ENCODE results near the gene PTGER4. TPM values are rescaled to one million over a fixed set of nuclear protein-coding genes. Genes with fewer than 3 reads are reported as not detected.
"Not testable (repeated sequence)": the region's sequence is repeated elsewhere in the genome, so short reads cannot be mapped to it uniquely, and the experiment has no call there.

The PTGER4 gene
- total RNA-seq, 1 donor from 2014 or later: 14.0 TPM

GRCh38 chr5:40689438-40689837, 9.7 kb downstream of the PTGER4 start:
- peak; percentile 35 for DNase-seq

DNA sequence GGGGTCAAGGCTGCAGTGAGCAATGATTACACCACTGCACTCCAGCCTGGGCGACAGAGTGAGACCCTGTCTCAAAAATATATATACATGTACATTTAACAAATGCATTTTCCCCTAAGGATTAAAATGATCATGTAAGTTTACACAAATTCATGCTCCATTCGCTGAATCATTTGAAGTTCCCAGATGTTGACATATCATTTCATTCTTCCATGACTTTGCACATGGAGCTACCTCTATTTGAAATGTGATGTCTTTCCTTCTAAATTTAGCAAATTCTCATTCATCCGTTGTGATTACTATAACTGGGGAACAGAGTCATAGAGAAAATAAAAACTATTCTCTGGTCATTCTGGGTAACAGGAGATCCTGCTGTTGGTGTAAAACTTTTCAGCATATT, 10.6 kb downstream of the PTGER4 start:
- no peak for DNase-seq

DNA sequence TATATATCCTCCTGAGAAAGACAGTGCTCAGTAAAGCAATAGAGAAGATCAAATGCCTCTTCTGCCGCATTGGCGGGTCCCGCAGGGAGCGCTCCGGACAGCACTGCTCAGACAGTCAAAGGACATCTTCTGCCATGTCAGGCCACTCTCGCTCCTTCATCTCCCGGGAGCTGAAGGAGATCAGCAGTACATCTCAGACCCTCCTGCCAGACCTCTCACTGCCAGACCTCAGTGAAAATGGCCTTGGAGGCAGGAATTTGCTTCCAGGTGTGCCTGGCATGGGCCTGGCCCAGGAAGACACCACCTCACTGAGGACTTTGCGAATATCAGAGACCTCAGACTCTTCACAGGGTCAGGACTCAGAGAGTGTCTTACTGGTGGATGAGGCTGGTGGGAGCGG, 12.2 kb downstream of the PTGER4 start:
- no peak for DNase-seq

- DNase-seq: no peak
Observed at GRCh38 chr5:40694433-40694832, 14.7 kb downstream of the PTGER4 start.

DNA sequence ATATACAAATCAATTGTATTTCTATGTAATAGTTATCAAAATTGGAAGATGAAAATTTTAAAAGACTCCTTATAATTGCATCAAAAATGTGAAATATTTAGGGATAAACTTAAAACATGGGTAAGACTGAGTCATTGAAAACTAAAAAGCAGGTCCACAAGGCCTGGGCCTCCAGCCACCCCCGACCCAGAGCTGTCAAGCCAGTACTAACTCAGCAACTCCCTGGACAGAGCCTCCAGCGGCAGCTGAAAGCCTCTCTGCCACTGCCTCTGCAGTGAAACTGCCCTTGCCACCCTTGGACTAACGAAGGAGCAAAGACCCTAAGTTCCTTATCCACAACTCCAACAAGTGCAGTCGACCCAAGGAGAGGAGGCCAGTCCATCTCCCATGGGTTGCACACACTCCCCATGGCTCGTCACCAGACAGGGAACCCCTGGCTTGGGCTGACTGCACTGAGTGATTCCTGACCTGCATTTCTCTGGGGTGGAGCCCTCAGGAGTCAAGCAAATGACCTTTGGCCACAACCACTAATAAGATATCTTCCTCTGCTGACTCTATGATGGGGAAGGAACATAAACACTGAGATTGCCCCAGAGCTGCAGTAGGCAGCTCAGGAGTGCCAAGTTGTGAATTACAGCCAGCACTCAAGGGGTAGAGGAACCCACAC, 20.5 kb downstream of the PTGER4 start:
- DNase-seq: no peak

- not testable (repeated sequence) for DNase-seq
Observed at GRCh38 chr5:40702027-40702426, 22.3 kb downstream of the PTGER4 start.

DNA sequence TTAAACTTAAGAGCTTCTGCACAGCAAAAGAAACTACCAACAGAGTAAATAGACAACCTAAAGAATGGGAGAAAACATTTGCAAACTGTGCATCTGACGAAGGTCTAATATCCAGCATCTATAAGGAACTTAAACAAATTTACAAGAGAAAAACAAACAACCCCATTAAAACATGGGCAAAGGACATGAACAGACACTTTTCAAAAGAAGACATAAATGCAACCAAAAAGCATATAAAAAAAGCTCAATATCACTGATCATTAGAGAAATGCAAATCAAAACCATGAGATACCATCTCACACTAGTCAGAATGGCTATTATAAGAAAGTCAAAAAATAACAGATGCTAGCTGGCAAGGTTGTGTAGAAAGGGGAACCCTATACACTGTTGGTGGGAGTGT, 25.8 kb downstream of the PTGER4 start:
- DNase-seq: not testable (repeated sequence)

DNA sequence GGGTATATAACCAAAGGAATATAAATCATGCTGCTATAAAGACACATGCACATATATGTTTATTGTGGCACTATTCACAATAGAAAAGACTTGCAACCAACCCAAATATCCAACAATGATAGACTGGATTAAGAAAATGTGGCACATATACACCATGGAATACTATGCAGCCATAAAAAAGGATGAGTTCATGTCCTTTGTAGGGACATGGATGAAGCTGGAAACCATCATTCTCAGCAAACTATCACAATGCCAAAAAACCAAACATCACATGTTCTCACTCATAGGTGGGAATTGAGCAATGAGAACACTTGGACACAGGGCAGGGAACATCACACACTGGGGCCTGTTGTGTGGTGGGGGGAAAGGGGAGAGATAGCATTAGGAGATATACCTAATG, 30.9 kb downstream of the PTGER4 start:
- DNase-seq: not testable (repeated sequence)

- DNase-seq: no peak
Observed at GRCh38 chr5:40714001-40714400, 34.3 kb downstream of the PTGER4 start.

DNA sequence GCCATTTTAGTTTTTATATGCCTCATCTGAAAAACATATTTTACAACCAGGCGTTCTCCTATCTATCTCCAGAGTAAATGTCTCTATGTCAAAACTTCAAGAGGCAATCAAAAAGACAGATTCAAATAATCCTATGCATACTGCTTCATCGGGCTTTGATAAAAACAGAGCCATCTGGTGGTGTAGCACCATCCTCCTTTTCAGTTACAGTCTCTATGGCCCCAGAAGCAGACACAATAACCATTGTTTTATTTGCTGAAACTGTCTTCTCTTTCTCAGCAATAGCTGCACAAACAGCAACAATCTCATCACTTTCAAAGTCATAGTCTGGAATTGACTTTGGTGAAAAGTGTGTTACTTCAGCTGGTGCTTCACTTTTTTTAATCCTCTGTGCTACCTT, 36.3 kb downstream of the PTGER4 start:
- DNase-seq: no peak

DNA sequence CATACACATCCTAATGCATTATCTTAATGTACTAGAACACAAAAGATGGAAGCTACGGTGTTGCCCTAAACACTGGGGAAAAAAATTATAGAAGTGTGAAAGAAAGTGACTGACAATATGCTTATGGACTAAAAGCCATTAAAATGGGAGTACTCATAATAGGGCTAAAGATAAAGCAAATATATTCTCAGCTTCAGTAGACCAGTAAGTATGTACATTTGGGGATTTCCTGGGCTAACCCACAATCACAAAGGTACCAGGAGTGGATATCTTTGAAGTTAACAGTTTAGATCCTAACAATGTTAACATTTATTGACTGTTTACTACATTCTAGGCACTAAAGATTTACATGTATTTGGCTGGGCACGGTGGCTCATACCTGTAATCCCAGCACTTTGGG, 36.9 kb downstream of the PTGER4 start:
- DNase-seq: no peak

DNA sequence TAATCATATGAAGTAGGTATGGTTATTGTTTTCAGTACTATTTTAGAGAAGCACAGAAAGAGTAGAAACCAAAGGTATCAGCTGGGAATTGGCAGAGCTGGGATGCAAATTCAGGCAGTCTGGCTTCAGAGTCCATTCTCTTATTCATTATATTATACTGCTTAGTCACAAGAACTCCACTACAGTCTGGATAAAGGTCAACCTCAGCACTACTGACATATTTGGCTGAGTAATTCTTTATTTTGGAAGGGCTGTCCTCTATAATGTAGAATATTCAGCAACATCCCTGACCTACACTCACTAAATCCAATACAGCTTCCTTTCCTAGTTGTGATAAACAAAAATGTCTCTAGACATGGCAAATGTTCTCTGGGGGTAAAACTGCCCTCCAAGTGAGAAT, 37.6 kb downstream of the PTGER4 start:
- DNase-seq: no peak

DNA sequence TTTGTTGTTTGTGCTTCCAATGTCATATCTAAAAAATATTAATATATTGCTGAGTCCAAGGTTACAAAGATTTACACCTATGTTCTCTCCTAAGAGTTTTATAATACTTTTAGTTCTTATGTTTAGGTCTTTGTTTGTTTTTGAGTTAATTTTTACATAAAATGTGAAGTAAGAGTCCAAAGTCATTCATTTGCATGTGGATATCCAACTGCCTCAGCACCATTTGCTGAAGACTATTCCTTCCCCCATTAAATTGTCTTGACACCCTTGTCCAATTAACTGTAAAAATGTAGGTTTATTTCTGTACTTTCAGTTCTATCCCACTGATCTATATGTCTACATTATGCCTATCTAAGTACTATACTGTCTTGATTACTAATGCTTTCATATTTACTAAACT, 40.4 kb downstream of the PTGER4 start:
- no peak for DNase-seq

DNA sequence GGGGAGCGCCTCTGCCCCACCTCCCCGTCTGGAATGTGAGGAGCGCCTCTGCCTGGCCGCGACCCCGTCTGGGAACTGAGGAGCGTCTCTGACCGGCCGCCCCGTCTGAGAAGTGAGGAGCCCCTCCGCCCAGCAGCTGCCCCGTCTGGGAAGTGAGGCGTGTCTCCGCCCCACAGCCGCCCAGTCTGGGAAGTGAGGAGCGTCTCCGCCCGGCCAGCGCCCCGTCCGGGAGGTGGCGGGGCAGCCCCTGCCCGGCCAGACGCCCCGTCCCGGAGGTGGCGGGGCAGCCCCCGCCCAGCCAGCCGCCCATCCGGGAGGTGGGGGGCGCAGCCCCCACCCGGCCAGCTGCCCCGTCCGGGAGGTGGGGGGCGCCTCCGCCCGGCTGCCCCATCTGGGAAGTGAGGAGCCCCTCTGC, 42.8 kb downstream of the PTGER4 start:
- DNase-seq: not testable (repeated sequence)

- no peak for DNase-seq
Observed at GRCh38 chr5:40733434-40733833, 53.7 kb downstream of the PTGER4 start.

- DNase-seq: no peak
Observed at GRCh38 chr5:40733879-40734563, 54.3 kb downstream of the PTGER4 start.

DNA sequence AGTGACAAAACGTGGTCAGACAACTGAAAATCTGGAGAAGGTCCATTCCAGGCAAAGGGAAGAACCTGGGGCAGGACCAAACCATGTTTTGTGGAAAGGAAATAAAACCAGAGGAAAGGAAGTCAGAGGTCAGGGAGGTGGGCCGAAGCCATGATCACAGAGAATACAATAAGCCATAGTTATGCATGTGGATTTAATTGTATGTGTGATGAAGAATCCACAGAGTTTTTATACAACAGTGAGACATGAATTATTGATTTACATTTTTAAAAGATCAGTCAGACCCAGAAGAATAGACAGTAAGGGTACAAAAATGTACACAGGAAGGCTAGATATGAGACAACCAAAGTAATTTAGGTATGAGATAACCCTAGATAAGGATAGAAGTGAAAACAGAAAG, 55.3 kb downstream of the PTGER4 start:
- DNase-seq: no peak

- DNase-seq: no peak
Observed at GRCh38 chr5:40735609-40736008, 55.9 kb downstream of the PTGER4 start.

DNA sequence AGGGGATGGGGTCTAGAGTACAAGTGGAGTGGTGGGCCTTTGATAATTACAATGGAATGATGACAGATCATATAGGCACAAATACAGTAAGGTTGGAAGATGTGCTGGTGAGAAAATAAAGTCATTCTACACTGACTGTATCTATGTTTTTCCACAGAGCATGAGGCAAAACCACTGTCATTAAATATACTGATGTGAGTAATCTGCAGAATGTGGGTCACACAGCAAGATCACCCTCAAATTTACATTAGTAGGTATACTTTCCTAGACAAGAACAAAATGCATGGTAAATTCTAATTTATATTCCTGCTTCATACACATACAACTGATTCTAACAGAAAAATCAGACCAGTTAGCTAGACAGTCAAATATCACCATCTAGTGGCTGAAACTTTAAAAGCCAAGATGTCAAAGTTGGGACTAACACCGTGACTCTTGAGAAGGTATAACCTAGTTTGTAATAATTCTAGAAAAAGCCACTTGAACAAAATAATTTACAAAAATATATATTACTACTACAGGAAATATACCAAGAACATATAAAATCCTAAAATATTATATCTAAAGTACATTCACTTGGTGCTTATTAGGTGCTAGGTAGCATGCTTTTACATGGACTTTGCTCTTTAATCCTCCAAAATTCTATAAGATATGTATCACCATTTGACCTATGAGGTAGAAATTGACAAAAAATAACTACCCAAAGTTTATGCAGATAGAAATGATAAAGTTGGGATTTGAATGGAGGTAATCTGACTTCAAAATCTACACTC, 56.6 kb downstream of the PTGER4 start:
- peak; percentile 77 for DNase-seq

DNA sequence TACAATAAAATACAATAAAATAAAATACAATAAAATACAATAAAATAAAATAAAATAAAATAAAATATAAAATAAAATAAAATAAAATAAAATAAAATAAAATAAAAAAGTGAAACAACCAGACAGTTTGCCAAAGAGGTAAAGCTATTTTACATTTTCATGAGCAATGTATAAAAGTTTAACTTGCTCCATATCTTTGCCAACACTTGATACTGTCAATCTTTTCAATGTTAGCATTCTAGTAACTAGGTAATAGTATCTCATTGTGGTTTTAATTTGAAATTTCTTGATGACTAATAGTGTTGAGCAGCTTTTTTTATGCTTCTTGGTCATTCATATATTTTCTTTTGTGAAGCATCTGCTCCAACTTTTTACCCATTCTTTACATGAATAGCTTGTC, 58.8 kb downstream of the PTGER4 start:
- no peak for DNase-seq

Measured in tongue (tissue), 2 donors.